GM23338 (cell line): ENCODE data around the gene TNNT1. TPM values are rescaled to one million over a fixed set of nuclear protein-coding genes. Genes with fewer than 3 reads are reported as not detected.

ENCODE experiments used
- ATAC-seq: fragments of 200-7000 bp; cut with Tn5 transposase; 3 replicates; pipeline ENCODE4 v1.9.1; 2020
- DNase-seq: peaks from one replicate; pipeline ENCODE4 v3.0.0-alpha.2; 2015; ENCODE audit warnings: low spot score
- H2AFZ ChIP-seq: fragments of 200-600 bp; sonication (generic); 2 replicates; pipeline ENCODE4 v1.8.0; 2016; ENCODE audit warnings: antibody characterized with exemption, mild to moderate bottlenecking, moderate library complexity
- H3F3A ChIP-seq: fragments of 200-600 bp; sonication (generic); replicated peaks from 2 replicates; pipeline ENCODE4 v1.8.0; 2017; ENCODE audit warnings: antibody characterized with exemption, mixed run types, low read depth
- H3K27ac ChIP-seq: fragments of 200-600 bp; sonication (generic); 2 replicates; pipeline ENCODE4 v1.6.1; 2016; ENCODE audit warnings: low read depth
- H3K27me3 ChIP-seq: fragments of 200-600 bp; sonication (generic); 2 replicates; pipeline ENCODE4 v1.8.0; 2016; ENCODE audit warnings: mild to moderate bottlenecking, mixed run types, moderate library complexity; ENCODE audit not compliant: insufficient read depth
- H3K36me3 ChIP-seq: fragments of 200-600 bp; sonication (generic); 2 replicates; pipeline ENCODE4 v1.8.0; 2016; ENCODE audit warnings: mild to moderate bottlenecking; ENCODE audit not compliant: insufficient read depth
- H3K4me1 ChIP-seq: fragments of 200-600 bp; sonication (generic); 2 replicates; pipeline ENCODE4 v1.8.0; 2016; ENCODE audit warnings: mild to moderate bottlenecking, moderate library complexity; ENCODE audit not compliant: insufficient read depth
- H3K4me2 ChIP-seq: fragments of 200-600 bp; sonication (generic); 2 replicates; pipeline ENCODE4 v1.7.1; 2017; ENCODE audit warnings: mixed run types
- H3K4me3 ChIP-seq: fragments of 200-600 bp; sonication (generic); 2 replicates; pipeline ENCODE4 v1.6.1; 2016; ENCODE audit warnings: mixed run types
- H3K79me2 ChIP-seq: fragments of 200-600 bp; sonication (generic); replicated peaks from 2 replicates; pipeline ENCODE4 v1.8.0; 2017; ENCODE audit warnings: mild to moderate bottlenecking; ENCODE audit not compliant: insufficient read depth
- H3K9me2 ChIP-seq: fragments of 200-600 bp; sonication (generic); 2 replicates; pipeline ENCODE4 v1.8.0; 2017; ENCODE audit not compliant: insufficient read depth
- H4K20me1 ChIP-seq: fragments of 200-600 bp; sonication (generic); replicated peaks from 2 replicates; pipeline ENCODE4 v1.8.0; 2017; ENCODE audit warnings: mild to moderate bottlenecking; ENCODE audit not compliant: insufficient read depth
- H3K27ac Mint-ChIP-seq: 2 replicates; pipeline ENCODE4 v1.8.0; 2020; ENCODE audit warnings: inconsistent platforms, mild to moderate bottlenecking, moderate library complexity, mixed read lengths
- H3K27me3 Mint-ChIP-seq: 3 replicates; pipeline ENCODE4 v1.8.0; 2022; ENCODE audit warnings: low read depth, mild to moderate bottlenecking, moderate library complexity, mixed read lengths, inconsistent platforms; ENCODE audit not compliant: insufficient read depth, poor library complexity
- H3K36me3 Mint-ChIP-seq: 3 replicates; pipeline ENCODE4 v1.8.0; 2021; ENCODE audit warnings: low read depth, mild to moderate bottlenecking, inconsistent platforms, moderate library complexity, mixed read lengths
- H3K4me1 Mint-ChIP-seq: 3 replicates; pipeline ENCODE4 v1.8.0; 2020; ENCODE audit warnings: mild to moderate bottlenecking, inconsistent platforms, mixed read lengths
- H3K4me3 Mint-ChIP-seq: 3 replicates; pipeline ENCODE4 v1.8.0; 2021; ENCODE audit warnings: moderate library complexity, mild to moderate bottlenecking, inconsistent platforms, mixed read lengths
- H3K9me3 Mint-ChIP-seq: 3 replicates; pipeline ENCODE4 v1.8.0; 2020; ENCODE audit warnings: moderate library complexity, mild to moderate bottlenecking, inconsistent platforms, mixed read lengths
- CTCF ChIP-seq, 2 experiments: fragments of 200-600 bp in 1 of 2; sonication (generic) in 1 of 2; conservative IDR thresholded peaks; 2 replicates each; pipeline versions ENCODE4 v1.5.1 to v1.6.1; 2016 to 2017; ENCODE audit warnings: antibody characterized with exemption in 2 of 2, low read depth in 2 of 2, mild to moderate bottlenecking in 2 of 2, moderate library complexity in 1 of 2
- NANOG ChIP-seq: IDR thresholded peaks from 2 replicates; pipeline ENCODE4 v1.6.1; 2016; ENCODE audit warnings: antibody characterized with exemption, borderline replicate concordance
- POLR2AphosphoS5 ChIP-seq: IDR thresholded peaks from 2 replicates; pipeline ENCODE4 v1.6.1; 2016; ENCODE audit warnings: antibody characterized with exemption, low read depth
- ZNF114 ChIP-seq: fragments of 250-450 bp; sonication (Bioruptor Pico); IDR thresholded peaks from 2 replicates; pipeline ENCODE4 v1.5.0; 2020; ENCODE audit warnings: mild to moderate bottlenecking, moderate library complexity
- ZNF331 ChIP-seq: fragments of 250-450 bp; sonication (Bioruptor Pico); IDR thresholded peaks from 2 replicates; pipeline ENCODE4 v1.5.0; 2020; ENCODE audit warnings: low read depth, mild to moderate bottlenecking, moderate library complexity
- polyA plus RNA-seq: library from polyadenylated mRNA; unstranded; fragments of >200 nt; fragmentation: Nextera tagmentation; extraction: Ambion mirVana; gene quantifications from 2 replicates; pipeline ENCODE4 v1.2.1, GENCODE V29; 2016
- total RNA-seq: library from RNA; depleted of rRNA; stranded (reverse); fragments of >200 nt; shearing (Covaris generic); gene quantifications from 2 replicates; pipeline ENCODE4 v1.2.3, GENCODE V29; 2014

TNNT1 gene
- total and polyA plus RNA-seq, 2 experiments from 2014 or later = 59.3 to 150 TPM

- TF ChIP-seq ZNF331 (CRISPR knock-in tag) (no peak), POLR2AphosphoS5 (0 out of 2 replicates have a peak, but pooled peaks have one; percentile 7)
- Mint-ChIP-seq H3K27ac (peak overlapping the region; percentile 66), H3K9me3 (no peaks in the 10 kb centered on the region; the same call in 2 of the 3 replicates), H3K36me3 (peaks cover 21% of the 10 kb centered on the region), H3K4me1 (peaks cover 33% of the 10 kb centered on the region), H3K4me3 (peak overlapping the region; percentile 0; the same call in 1 of the 3 replicates), H3K27me3 (peaks cover 46% of the 10 kb centered on the region)
- no peaks in the 10 kb centered on the region for H3K36me3 ChIP-seq
- DNase-seq (no peak), ATAC-seq (no peak)
- no peak overlapping the region for H3K4me3 ChIP-seq
- H4K20me1 ChIP-seq = peaks cover 14% of the 10 kb centered on the region
- H3K4me1 ChIP-seq = peaks cover 22% of the 10 kb centered on the region
- peaks cover 23% of the 10 kb centered on the region for H3F3A ChIP-seq
- H3K4me2 ChIP-seq = peak overlapping the region; percentile 48; the same call in 1 of the 2 replicates
- no peak overlapping the region for H3K27ac ChIP-seq
- peaks cover 14% of the 10 kb centered on the region for H3K27me3 ChIP-seq
- H3K9me2 ChIP-seq = no peaks in the 10 kb centered on the region
- H2AFZ ChIP-seq = no peak overlapping the region
- H3K79me2 ChIP-seq = no peaks in the 10 kb centered on the region
Observed at GRCh38 chr19:55089342-55089944, 59.6 kb downstream of the TNNT1 start.

- peaks cover 14% of the 10 kb centered on the region for H4K20me1 ChIP-seq
- H3F3A ChIP-seq = peaks cover 20% of the 10 kb centered on the region
- no peaks in the 10 kb centered on the region for H3K79me2 ChIP-seq
- H3K4me1 ChIP-seq = peaks cover 23% of the 10 kb centered on the region
- peaks cover 38% of the 10 kb centered on the region for H3K4me1 Mint-ChIP-seq
- DNase-seq (peak; percentile 95), ATAC-seq (peak; percentile 2)
- no peaks in the 10 kb centered on the region for H3K9me2 ChIP-seq
- H3K27me3 Mint-ChIP-seq = peaks cover 50% of the 10 kb centered on the region
- no peaks in the 10 kb centered on the region; the same call in 2 of the 3 replicates for H3K9me3 Mint-ChIP-seq
- TF ChIP-seq CTCF (conservative IDR thresholded peaks at IDR 0.05; ENCODE audit: low read depth in 2 of 2) = peak; percentile 55 to 71
- TF ChIP-seq POLR2AphosphoS5 = peak; percentile 15; the same call in 1 of the 2 replicates
- no peak for TF ChIP-seq ZNF114
- H3K36me3 Mint-ChIP-seq = peaks cover 21% of the 10 kb centered on the region
- H3K36me3 ChIP-seq = no peaks in the 10 kb centered on the region
- H3K4me3 ChIP-seq = peak overlapping the region; percentile 79
- H3K4me2 ChIP-seq = peak overlapping the region; percentile 86
- no peak overlapping the region for H2AFZ ChIP-seq
- no peak overlapping the region for H3K27ac ChIP-seq
- H3K27me3 ChIP-seq = peaks cover 14% of the 10 kb centered on the region
- H3K27ac Mint-ChIP-seq = peak overlapping the region; percentile 55; the same call in 1 of the 2 replicates
- peak overlapping the region; percentile 77 for H3K4me3 Mint-ChIP-seq
Observed at GRCh38 chr19:55088543-55089341, 60.3 kb downstream of the TNNT1 start.

- DNase-seq (no peak), ATAC-seq (no peak)
- no peaks in the 10 kb centered on the region for H3K36me3 ChIP-seq
- peaks cover 41% of the 10 kb centered on the region for H3K4me1 Mint-ChIP-seq
- peak overlapping the region; percentile 79 for H3K4me3 ChIP-seq
- no peaks in the 10 kb centered on the region for H3K79me2 ChIP-seq
- H2AFZ ChIP-seq = no peak overlapping the region
- H3K9me2 ChIP-seq = no peaks in the 10 kb centered on the region
- peaks cover 14% of the 10 kb centered on the region for H3K27me3 ChIP-seq
- H3K27me3 Mint-ChIP-seq = peaks cover 50% of the 10 kb centered on the region
- H3K4me1 ChIP-seq = peaks cover 25% of the 10 kb centered on the region
- peak overlapping the region; percentile 77 for H3K4me3 Mint-ChIP-seq
- TF ChIP-seq NANOG (no peak), POLR2AphosphoS5 (0 out of 2 replicates have a peak, but pooled peaks have one; percentile 5)
- H3K4me2 ChIP-seq = peak overlapping the region; percentile 86
- H3K27ac Mint-ChIP-seq = no peak overlapping the region
- H3K9me3 Mint-ChIP-seq = no peaks in the 10 kb centered on the region; the same call in 2 of the 3 replicates
- H3K36me3 Mint-ChIP-seq = peaks cover 22% of the 10 kb centered on the region
- H4K20me1 ChIP-seq = peaks cover 14% of the 10 kb centered on the region
- no peak overlapping the region for H3K27ac ChIP-seq
- peaks cover 22% of the 10 kb centered on the region for H3F3A ChIP-seq
Observed at GRCh38 chr19:55088021-55088451, 61.0 kb downstream of the TNNT1 start.
